Activated CD4-positive, alpha-beta T cell treated with anti-CD3 and anti-CD28 coated beads, Interleukin-2, amount 50 U/mL, for 48 hours (primary cell): ENCODE results near the gene PAX9.

Experiments
- DNase-seq, 2 experiments: peaks; one replicate each; pipeline ENCODE4 v3.0.0-alpha.2; 2020

Gene PAX9

GRCh38 chr14:36661506-36662257 is at the start of gene PAX9:
PAX9 (plus strand) TSS chr14:36661860; CDS start chr14:36662090, 230 bp downstream.
- peak; percentile 37 to 55 for DNase-seq

GRCh38 chr14:36617824-36618223 is 43.8 kb upstream of the PAX9 start:
- DNase-seq = no peak

DNA sequence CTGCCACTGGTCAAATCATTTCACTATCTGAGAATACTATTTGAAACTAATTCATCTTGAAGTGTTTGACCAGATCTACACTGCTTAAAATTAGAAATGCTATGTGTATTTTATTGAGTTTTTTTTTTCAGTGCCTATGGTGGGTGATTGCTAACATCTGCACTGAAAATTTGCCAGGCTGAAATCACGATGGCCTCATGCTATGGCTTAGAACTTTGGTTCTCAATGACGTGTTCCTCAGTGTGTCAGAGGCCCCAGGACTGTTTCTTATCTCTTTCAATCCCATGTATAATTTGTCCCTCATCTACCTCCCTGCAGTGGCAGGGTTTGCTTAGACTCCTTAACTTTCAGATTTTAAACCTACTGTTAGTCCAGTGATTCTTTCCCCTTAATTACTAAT is 43.0 kb upstream of the PAX9 start:
- no peak for DNase-seq

DNA sequence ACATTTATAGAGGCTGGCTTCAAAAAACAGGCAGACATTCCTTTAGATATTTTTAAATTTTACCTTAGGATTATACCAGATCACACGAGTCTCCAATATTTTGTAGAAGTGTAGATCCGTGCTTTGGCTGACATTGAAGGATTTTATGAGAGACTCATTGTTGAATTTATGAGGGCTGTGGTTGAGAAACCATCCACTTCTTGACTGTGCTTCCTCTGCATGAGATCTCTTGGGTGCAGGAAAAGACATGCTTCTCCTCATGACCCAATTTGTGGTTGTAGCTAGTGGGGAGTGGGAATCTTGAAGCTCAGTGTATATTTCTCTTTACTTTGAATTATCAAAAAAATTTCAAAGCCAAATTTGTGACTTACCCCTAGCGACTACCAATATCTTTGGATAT is 42.5 kb upstream of the PAX9 start:
- no peak for DNase-seq

DNA sequence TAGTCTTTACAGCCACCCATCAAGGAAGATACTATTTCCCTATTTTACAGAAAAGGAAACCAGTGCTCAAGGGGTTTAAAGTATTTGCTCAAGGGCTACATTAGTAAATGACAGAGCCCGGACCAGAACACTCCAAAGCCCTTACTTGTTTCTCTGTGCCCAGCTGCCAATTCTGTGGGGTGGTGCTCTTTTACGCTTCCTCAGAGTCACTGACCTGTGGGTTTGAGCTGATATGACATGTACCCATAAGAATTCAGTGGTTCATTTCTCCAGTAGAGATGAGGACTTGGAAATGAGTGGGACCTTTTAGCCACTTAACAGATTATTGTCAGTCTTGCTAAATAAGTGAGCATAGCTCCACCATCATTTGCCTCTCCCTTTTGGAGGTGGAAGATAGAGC is 41.8 kb upstream of the PAX9 start:
- no peak for DNase-seq

DNA sequence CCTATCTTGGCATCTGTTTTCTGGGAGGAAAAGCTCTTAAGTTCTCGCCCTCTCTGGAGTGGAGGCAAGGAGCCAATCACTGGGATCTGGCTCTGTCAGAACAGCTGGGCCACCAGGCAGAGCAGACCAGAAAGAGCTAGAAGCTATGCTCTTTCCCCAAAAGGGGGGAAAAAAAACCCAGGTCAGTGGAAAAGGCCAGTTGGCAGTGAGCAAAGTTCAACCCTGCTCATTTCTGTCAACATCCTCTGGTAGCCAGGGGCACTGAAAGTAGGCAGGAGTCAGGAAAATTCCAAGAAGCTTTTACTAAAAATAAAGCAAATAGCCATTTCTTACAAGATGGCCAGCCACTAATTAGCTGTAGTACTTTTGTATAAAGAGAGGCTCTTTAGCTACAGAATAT is 36.6 kb upstream of the PAX9 start:
- no peak for DNase-seq

GRCh38 chr14:36625436-36625835 is 36.2 kb upstream of the PAX9 start:
- DNase-seq = no peak

GRCh38 chr14:36626151-36626550 is 35.5 kb upstream of the PAX9 start:
- no peak for DNase-seq

DNA sequence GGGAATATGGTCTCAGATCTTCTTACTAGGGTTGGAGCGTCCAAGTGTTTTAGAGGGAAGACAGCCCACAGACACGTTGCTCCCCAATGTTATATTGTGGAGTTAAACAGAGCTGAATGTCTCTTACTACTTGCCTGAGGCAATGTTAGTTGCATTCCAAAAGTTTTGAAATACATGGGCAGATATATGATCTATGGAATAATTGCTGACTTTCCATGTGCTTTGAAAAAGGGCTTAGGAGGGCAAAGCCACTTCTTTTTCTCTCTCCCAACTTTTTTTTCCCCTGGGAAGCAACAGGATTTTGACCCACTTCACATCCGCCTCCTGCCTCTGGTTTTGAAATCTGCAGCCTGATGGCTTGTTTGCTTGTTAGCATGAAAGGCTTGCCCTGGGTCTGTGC is 33.7 kb upstream of the PAX9 start:
- no peak for DNase-seq

GRCh38 chr14:36633580-36633979 is 28.1 kb upstream of the PAX9 start:
- DNase-seq = no peak

GRCh38 chr14:36646664-36647416 is 14.8 kb upstream of the PAX9 start:
- no peak for DNase-seq

DNA sequence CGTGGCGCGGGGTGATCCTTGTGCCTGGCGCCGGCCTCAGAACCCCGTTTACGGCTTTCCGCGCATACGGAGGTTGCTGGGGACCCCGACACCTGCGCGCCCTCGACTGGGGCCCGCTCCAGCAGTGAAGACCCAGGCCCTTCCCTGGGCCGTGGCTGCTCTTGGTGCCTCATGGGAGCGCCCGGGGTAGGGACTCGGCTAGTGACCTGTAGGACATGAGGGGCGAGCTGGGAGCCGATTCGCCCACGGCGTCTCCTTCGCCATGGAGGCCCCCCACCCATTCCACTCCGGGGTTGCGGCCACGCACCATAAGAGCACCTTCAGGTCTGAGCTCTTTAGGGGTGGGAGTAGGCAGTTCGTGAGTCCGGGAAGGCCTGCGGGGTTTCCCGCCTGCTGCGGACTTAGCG is 14.2 kb upstream of the PAX9 start:
- no peak for DNase-seq

GRCh38 chr14:36647824-36648753 is 13.6 kb upstream of the PAX9 start:
- DNase-seq = no peak

DNA sequence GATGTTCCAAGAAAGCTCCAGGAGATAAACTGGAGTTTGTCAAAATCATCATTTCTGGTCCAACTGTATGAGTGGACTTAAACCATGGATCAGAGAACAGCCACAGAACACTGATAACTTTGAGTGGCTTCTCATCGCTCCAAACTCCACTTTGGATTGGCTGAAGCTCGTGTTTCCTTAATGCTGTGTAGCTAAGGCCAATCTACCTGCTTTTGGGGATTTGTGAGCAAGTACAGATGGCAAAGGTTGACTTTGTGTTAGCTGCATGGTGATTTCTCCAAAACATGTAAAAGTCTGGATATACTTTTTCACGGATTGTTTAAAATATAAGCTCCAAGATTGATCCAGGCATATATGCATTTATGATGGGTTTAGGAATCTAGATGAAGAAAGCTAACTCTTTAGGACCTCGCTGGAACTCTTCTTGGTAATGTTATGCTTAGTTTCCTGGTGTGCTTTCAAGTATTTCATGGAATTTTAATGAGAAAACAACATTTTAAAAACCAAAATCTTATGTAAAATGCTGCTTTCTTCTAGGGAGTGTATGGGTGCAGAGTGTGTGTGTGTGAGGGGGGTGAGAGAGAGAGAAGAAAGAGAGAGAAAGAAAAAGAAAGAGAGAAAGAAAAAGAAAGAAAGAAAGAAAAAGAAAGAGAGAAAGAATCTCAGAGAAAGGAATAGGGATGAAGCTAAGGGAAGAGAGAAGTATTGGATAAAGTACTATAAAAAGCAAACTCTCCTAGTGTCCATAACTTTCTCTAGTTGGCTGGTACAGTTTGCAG is 11.6 kb upstream of the PAX9 start:
- no peak for DNase-seq

DNA sequence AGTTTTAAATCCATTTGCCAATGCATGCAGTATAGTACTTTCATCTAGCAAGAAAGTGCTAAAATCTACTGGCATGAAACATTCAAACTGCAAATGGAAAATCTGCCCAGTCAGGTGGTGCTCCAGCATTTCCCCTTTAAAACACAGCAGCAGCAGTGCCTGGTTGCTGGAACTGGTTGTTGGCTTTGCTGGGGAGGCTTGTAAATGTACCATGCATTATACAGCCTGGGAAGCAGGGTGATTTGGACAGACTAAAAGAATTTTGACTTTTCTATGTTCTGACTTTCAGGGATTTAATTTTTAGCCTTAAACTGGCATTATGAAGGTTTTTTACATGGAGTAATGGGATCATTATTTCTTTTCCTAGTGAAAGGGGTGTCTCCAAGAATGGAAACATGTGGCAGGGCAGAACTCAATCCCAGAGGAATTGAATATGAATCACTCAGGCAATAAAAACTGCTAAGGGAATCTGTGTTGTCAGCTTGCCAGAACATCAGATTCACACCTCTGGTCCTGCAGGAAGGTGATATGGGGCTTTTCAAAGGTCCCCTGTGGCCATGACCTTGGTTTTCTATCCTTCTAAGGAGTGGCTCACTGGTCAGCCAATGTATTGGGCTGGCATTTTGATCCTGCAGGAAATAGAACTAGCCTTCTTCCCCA is 9.0 kb upstream of the PAX9 start:
- DNase-seq = no peak

DNA sequence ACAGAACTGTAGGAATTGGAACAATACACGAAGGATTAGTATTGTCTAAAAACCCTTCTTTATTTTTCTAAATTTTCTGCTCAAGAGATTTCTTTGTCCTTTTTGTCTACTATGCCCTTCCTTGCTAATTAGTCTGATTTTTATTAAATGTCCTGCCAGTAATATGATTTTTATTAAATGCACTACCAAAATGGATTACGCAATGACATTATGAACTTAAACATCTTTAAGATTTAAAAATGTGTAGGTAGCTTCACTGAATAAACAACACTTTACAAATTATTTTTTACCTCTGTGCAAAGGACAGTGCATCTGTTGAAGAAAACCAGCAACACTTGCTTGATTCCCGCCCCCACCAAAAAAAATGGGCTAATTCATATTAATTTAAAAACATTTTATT is 8.2 kb upstream of the PAX9 start:
- no peak for DNase-seq

GRCh38 chr14:36653962-36654793 is 7.5 kb upstream of the PAX9 start:
- DNase-seq = no peak

- no peak for DNase-seq
These were observed 6.8 kb upstream of the PAX9 start for GRCh38 chr14:36654794-36655381.

- no peak for DNase-seq
These were observed 6.1 kb upstream of the PAX9 start for GRCh38 chr14:36655571-36655962.

- DNase-seq = peak in 1 of 2 experiments; percentile 47
These were observed 5.5 kb upstream of the PAX9 start for GRCh38 chr14:36655963-36656686.
